Measurements from ENCODE around the gene LIPG. TPM values are rescaled to one million over a fixed set of nuclear protein-coding genes. Genes with fewer than 3 reads are reported as not detected.
"Not testable (repeated sequence)": the region's sequence is repeated elsewhere in the genome, so short reads cannot be mapped to it uniquely, and the experiment has no call there.

The LIPG gene
- polyA plus RNA-seq, 2 of the 4 experiments (the other 2 are of a cell fraction): 0.36 to 0.65 TPM

DNA sequence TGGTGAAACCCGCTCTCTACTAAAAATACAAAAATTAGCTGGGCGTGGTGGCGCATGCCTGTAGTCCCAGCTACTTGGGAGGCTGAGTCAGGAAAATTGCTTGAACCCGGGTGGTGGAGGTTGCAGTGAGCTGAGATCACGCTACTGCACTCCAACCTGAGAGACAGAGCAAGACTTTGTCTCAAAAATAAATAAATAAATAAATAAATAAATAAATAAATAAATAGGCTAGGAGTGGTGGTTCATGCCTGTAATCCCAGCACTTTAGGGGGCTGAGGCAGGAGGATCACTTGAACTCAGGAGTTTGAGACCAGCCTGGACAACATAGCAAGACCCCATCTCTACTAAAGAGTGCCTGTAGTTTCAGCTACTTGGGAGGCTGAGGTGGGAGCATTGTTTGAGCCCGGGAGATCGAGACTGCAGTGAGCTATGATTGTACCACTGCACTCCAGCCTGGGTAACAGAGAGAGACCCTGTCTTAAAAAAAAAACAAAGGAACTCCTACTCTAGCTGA is 38.2 kb upstream of the LIPG start:
- CTCF ChIA-PET: interaction anchor here (2.6 to 2.7 kb wide), 2 partner anchors 14 to 36 kb away, joined by 8 to 14 read pairs; no protein-coding TSS in a partner anchor
- FAIRE-seq, POLR2A ChIA-PET: not testable (repeated sequence)

DNA sequence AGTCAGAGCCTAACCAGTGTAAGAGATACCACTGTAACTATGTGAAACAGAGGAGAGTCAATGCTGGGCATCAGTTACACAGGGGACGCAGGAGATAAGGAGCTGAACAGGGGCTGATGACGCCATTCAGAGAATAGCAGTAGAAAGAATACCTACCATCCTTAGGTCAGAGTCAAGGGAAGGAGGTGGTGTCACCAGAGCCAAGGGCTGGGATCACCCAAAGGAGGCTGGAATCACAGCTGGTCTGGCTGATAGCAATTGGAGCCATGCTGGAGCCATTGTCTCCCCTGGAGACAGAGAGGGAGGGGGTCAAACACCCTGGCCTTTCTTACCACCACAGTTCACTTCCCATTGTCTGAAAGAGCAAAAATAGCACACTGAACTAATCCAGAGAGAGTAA is 37.5 kb upstream of the LIPG start:
- Histone ChIP-seq H3K4me3 (no peak overlapping the region), H3K9me3 (no peaks in the 10 kb centered on the region), H3K27ac (no peak overlapping the region), H3K4me1 (peaks cover 6% of the 10 kb centered on the region; the same call in 1 of the 3 replicates), H3K4me2 (no peak overlapping the region)
- WGBS (ENCODE audit: missing lambda C conversion rate): 83% methylated on average over 2 of the region's 2 CpGs
- DNase-seq (ENCODE audit: low read depth in 1 of 2, low spot score in 1 of 2): no peak
- no peak for ATAC-seq
- ChIA-PET POLR2A (no interaction called here), CTCF (interaction anchor here (1.3 to 2.7 kb wide), 3 partner anchors 14 to 334 kb away, joined by 3 to 14 read pairs (median 8); no protein-coding TSS in a partner anchor)
- TF ChIP-seq KDM5A (IDR thresholded peaks at IDR 0.05) (no peak), TP53 (CRISPR knock-in tag; IDR thresholded peaks at IDR 0.05) (no peak)
- no peak for FAIRE-seq

More for the DNA sequence above, 38.2 kb upstream of the LIPG start:
- H3K9me3 ChIP-seq; H3K4me3 ChIP-seq; H3K4me1 ChIP-seq; H3K4me2 ChIP-seq; DNase-seq (ENCODE audit: low read depth in 1 of 2, low spot score in 1 of 2); ATAC-seq; H3K27ac ChIP-seq: not testable (repeated sequence)
- peak; percentile 80 for TF ChIP-seq ZC3H11A (IDR thresholded peaks at IDR 0.05)
- WGBS (ENCODE audit: missing lambda C conversion rate): 78% methylated on average over 7 of the region's 7 CpGs

DNA sequence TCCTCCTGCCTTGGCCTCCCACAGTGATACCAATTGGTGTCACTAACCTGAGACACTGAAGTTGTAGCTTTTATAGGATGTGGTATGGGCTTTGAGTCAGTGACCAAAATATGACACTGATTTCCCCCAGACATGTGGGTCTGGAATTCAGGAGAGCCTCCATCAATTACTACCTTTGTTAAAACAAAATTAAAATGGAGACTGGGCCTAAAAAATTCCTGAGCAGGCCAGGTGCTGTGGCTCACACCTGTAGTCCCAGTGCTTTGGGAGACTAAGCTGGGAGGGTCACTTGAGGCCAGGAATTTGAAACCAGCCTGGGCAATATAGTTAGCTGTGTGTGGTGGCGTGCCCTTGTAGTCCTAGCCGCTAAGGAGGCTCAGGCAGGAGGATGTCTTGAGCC is 36.9 kb upstream of the LIPG start:
- DNase-seq (ENCODE audit: low read depth in 1 of 2, low spot score in 1 of 2): no peak
- ChIA-PET CTCF (interaction anchor here (1.3 to 2.7 kb wide), 4 partner anchors 13 to 333 kb away, joined by 3 to 14 read pairs (median 6); no protein-coding TSS in a partner anchor), POLR2A (no interaction called here)
- H3K4me2 ChIP-seq: no peak overlapping the region
- no peak for ATAC-seq
- H3K4me3 ChIP-seq: no peak overlapping the region
- H3K27ac ChIP-seq: no peak overlapping the region
- H3K9me3 ChIP-seq: no peaks in the 10 kb centered on the region
- peaks cover 6% of the 10 kb centered on the region; the same call in 1 of the 3 replicates for H3K4me1 ChIP-seq
- no peak for TF ChIP-seq ZSCAN20 (CRISPR knock-in tag; IDR thresholded peaks at IDR 0.05)
- no peak for TF ChIP-seq ESRRA (IDR thresholded peaks at IDR 0.05; ENCODE audit: borderline replicate concordance, low read length)
- no peak for TF ChIP-seq POLR2A (IDR thresholded peaks at IDR 0.05; ENCODE audit: low read length)
- TF ChIP-seq HOXB5 (CRISPR knock-in tag; IDR thresholded peaks at IDR 0.05): no peak
- no peak for TF ChIP-seq TP53 (CRISPR knock-in tag; IDR thresholded peaks at IDR 0.05)
- TF ChIP-seq BHLHE40 (IDR thresholded peaks at IDR 0.05; ENCODE audit: low read depth, low read length): no peak
- no peak for TF ChIP-seq RNF2 (IDR thresholded peaks at IDR 0.05; ENCODE audit: borderline replicate concordance, low read depth)
- no peak for TF ChIP-seq ZFP36 (IDR thresholded peaks at IDR 0.05; ENCODE audit: borderline replicate concordance, partially characterized antibody)
- TF ChIP-seq, protein P1, sequence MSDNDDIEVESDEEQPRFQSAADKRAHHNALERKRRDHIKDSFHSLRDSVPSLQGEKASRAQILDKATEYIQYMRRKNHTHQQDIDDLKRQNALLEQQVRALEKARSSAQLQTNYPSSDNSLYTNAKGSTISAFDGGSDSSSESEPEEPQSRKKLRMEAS (IDR thresholded peaks at IDR 0.05): no peak
- TF ChIP-seq EHF (CRISPR knock-in tag; IDR thresholded peaks at IDR 0.05): no peak
- TF ChIP-seq, protein P2, sequence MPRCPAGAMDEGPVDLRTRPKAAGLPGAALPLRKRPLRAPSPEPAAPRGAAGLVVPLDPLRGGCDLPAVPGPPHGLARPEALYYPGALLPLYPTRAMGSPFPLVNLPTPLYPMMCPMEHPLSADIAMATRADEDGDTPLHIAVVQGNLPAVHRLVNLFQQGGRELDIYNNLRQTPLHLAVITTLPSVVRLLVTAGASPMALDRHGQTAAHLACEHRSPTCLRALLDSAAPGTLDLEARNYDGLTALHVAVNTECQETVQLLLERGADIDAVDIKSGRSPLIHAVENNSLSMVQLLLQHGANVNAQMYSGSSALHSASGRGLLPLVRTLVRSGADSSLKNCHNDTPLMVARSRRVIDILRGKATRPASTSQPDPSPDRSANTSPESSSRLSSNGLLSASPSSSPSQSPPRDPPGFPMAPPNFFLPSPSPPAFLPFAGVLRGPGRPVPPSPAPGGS (IDR thresholded peaks at IDR 0.05): no peak
- WGBS (ENCODE audit: missing lambda C conversion rate): 95% methylated on average over 2 of the region's 2 CpGs
- no peak for FAIRE-seq

DNA sequence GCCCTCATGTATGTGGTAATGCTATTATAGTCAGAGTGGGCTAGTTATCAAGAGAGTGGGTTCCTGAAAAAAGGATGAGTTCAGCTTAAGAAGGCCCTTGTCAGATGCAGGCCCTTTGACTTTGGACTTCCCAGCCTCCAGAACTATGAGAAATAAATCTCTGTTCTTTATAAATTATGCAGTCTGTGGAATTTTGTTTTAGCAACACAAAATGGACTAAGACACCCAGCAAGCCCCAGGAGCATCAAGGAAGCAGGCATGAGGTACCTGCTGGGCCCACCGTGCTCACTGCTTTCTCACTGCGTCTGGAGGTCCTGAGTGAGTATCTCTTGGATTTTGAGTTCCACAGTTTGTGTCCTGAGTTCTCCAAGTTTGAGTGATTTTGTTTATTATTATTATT is 35.9 kb upstream of the LIPG start:
- WGBS (ENCODE audit: missing lambda C conversion rate): 87% methylated on average over 2 of the region's 2 CpGs
- ChIA-PET POLR2A (no interaction called here), CTCF (interaction anchor here (1.3 to 1.6 kb wide), 3 partner anchors 11 to 332 kb away, joined by 3 to 7 read pairs (median 3); no protein-coding TSS in a partner anchor)
- DNase-seq (ENCODE audit: low read depth in 1 of 2, low spot score in 1 of 2): no peak
- H3K4me2 ChIP-seq: no peak overlapping the region
- FAIRE-seq: no peak
- no peak for ATAC-seq
- no peaks in the 10 kb centered on the region for H3K9me3 ChIP-seq
- no peak overlapping the region for H3K4me3 ChIP-seq
- TF ChIP-seq NR3C1 (IDR thresholded peaks at IDR 0.05): no peak
- H3K4me1 ChIP-seq: peaks cover 6% of the 10 kb centered on the region; the same call in 1 of the 3 replicates
- H3K27ac ChIP-seq: no peak overlapping the region

DNA sequence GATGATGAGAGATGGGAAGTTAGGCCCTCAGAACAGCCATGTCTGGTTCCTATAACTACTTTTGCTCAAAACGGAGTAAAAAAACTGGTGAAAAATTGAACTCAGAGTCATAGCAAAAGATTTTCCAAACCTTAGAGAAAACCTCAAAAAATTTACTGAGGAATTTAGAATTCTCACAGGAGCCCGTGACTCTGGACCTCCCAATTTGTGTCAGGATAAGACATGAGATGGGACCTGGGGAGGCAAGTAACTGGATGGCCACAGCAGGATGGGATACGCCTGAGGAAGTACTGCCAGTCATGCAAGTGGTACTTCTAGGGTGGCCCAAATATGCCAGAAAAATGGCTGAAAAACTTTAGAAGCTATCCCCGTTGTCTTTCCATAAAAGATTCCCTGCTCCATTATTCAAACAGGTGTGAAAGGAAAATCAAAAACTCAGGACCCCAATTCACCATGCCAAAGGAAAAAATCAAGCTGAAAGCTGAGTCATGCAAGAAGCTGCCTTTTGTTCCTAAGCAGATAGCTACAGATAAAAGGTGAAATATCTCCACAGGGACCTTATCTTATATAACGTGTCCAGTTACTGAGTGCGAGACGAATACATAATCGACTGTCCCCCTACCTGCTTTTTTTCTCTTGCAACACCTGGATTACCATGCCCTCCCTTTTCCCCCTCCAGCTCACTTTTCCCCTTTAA is 34.1 kb upstream of the LIPG start:
- Histone ChIP-seq H3K4me1 (peaks cover 6% of the 10 kb centered on the region; the same call in 1 of the 3 replicates), H3K9me3 (no peaks in the 10 kb centered on the region), H3K27ac (peak overlapping the region in 1 of 2 experiments; percentile 48; a peak in 1 of 6 replicates), H3K4me3 (no peak overlapping the region), H3K4me2 (no peak overlapping the region)
- ChIA-PET CTCF (interaction anchor here (1.0 kb wide), 1 partner anchor 10 kb away, joined by 3 read pairs; no protein-coding TSS in a partner anchor), POLR2A (no interaction called here)
- 78% methylated on average over 8 of the region's 8 CpGs for WGBS (ENCODE audit: missing lambda C conversion rate)
- DNase-seq (ENCODE audit: low read depth in 1 of 2, low spot score in 1 of 2) (no peak), ATAC-seq (no peak), FAIRE-seq (no peak)
- TF ChIP-seq POLR2AphosphoS2 (conservative IDR thresholded peaks at IDR 0.05; ENCODE audit: low read length): no peak
- no peak for TF ChIP-seq BHLHE40 (IDR thresholded peaks at IDR 0.05; ENCODE audit: low read depth, low read length)
- no peak for TF ChIP-seq RAD21 (conservative IDR thresholded peaks at IDR 0.05 in 1 of 2, IDR thresholded peaks at IDR 0.05 in 1 of 2)
- TF ChIP-seq ZSCAN20 (CRISPR knock-in tag; IDR thresholded peaks at IDR 0.05): no peak
- no peak for TF ChIP-seq CHD4 (IDR thresholded peaks at IDR 0.05; ENCODE audit: borderline replicate concordance)
- TF ChIP-seq, protein P3, sequence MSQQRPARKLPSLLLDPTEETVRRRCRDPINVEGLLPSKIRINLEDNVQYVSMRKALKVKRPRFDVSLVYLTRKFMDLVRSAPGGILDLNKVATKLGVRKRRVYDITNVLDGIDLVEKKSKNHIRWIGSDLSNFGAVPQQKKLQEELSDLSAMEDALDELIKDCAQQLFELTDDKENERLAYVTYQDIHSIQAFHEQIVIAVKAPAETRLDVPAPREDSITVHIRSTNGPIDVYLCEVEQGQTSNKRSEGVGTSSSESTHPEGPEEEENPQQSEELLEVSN (IDR thresholded peaks at IDR 0.05; ENCODE audit: borderline replicate concordance, low read depth): no peak
- TF ChIP-seq MYC (IDR thresholded peaks at IDR 0.05; ENCODE audit: borderline replicate concordance, low read length): no peak
- TF ChIP-seq HOXB13 (CRISPR knock-in tag; IDR thresholded peaks at IDR 0.05; ENCODE audit: low read depth): no peak

All from A549 (cell line).